OCI-LY1 (cell line): ENCODE results near the gene CC2D1A.

Experiments used
- H2AFZ ChIP-seq: fragments of 200-600 bp; sonication (generic), shearing (Covaris generic); 2 replicates; pipeline ENCODE4 v1.6.0; 2014; ENCODE audit warnings: antibody characterized with exemption, mild to moderate bottlenecking, low read length
- H3F3A ChIP-seq: fragments of 200-600 bp; sonication (generic), shearing (Covaris generic); 2 replicates; pipeline ENCODE4 v1.6.0; 2014; ENCODE audit warnings: mild to moderate bottlenecking, antibody characterized with exemption, low read length, moderate library complexity; ENCODE audit not compliant: insufficient read depth
- H3K27ac ChIP-seq: fragments of 200-600 bp; sonication (generic); 2 replicates; pipeline ENCODE4 v1.5.1; 2014; ENCODE audit warnings: low read length, mixed run types, mild to moderate bottlenecking, low read depth; ENCODE audit not compliant: poor library complexity, severe bottlenecking
- H3K27me3 ChIP-seq: fragments of 200-600 bp; sonication (generic); 2 replicates; pipeline ENCODE4 v1.6.0; 2014; ENCODE audit warnings: antibody characterized with exemption, mild to moderate bottlenecking, low read length, moderate library complexity; ENCODE audit not compliant: insufficient read depth
- H3K36me3 ChIP-seq: fragments of 200-600 bp; sonication (generic); 2 replicates; pipeline ENCODE4 v1.6.1; 2014; ENCODE audit warnings: mild to moderate bottlenecking, antibody characterized with exemption, low read length, moderate library complexity, mixed read lengths; ENCODE audit not compliant: insufficient read depth
- H3K4me1 ChIP-seq: fragments of 200-600 bp; sonication (generic); 2 replicates; pipeline ENCODE4 v1.5.1; 2014; ENCODE audit warnings: mild to moderate bottlenecking, low read length, moderate library complexity; ENCODE audit not compliant: insufficient read depth, severe bottlenecking
- H3K4me2 ChIP-seq: fragments of 200-600 bp; sonication (generic), shearing (Covaris generic); 2 replicates; pipeline ENCODE4 v1.6.1; 2014; ENCODE audit warnings: low read length
- H3K4me3 ChIP-seq: fragments of 200-600 bp; sonication (generic); 2 replicates; pipeline ENCODE4 v1.5.1; 2014; ENCODE audit warnings: low read length, low read depth, mild to moderate bottlenecking, mixed read lengths; ENCODE audit not compliant: poor library complexity, severe bottlenecking
- H3K79me2 ChIP-seq: fragments of 200-600 bp; shearing (Covaris generic); 2 replicates; pipeline ENCODE4 v1.6.1; 2016; ENCODE audit warnings: mixed run types, low read length, mixed read lengths; ENCODE audit not compliant: insufficient read depth
- H3K9ac ChIP-seq: fragments of 200-600 bp; sonication (generic), shearing (Covaris generic); 2 replicates; pipeline ENCODE4 v1.6.1; 2014; ENCODE audit warnings: mild to moderate bottlenecking, low read length, mixed read lengths
- H3K9me2 ChIP-seq: fragments of 200-600 bp; sonication (generic), shearing (Covaris generic); 2 replicates; pipeline ENCODE4 v1.6.1; 2014; ENCODE audit warnings: low read depth, mild to moderate bottlenecking, low read length, mixed read lengths
- H3K9me3 ChIP-seq: fragments of 200-600 bp; shearing (Covaris generic); 2 replicates; pipeline ENCODE4 v1.6.1; 2014; ENCODE audit warnings: low read length, mixed read lengths
- H4K20me1 ChIP-seq: fragments of 200-600 bp; sonication (generic), shearing (Covaris generic); 2 replicates; pipeline ENCODE4 v1.6.0; 2016; ENCODE audit warnings: mild to moderate bottlenecking, low read length; ENCODE audit not compliant: insufficient read depth
- EZH2 ChIP-seq: fragments of 200-600 bp; sonication (generic), shearing (Covaris generic); IDR thresholded peaks from 2 replicates; pipeline ENCODE4 v1.8.0; 2017; ENCODE audit warnings: borderline replicate concordance, mixed run types, mild to moderate bottlenecking, antibody characterized with exemption, low read length, moderate library complexity, mixed read lengths
- TF ChIP-seq, protein P1 (sequence below): fragments of 200-600 bp; sonication (generic), shearing (Covaris generic); IDR thresholded peaks from 2 replicates; pipeline ENCODE4 v1.5.1; 2017; ENCODE audit warnings: mild to moderate bottlenecking, antibody characterized with exemption, low read length, moderate library complexity, mixed read lengths

The CC2D1A gene

DNA sequence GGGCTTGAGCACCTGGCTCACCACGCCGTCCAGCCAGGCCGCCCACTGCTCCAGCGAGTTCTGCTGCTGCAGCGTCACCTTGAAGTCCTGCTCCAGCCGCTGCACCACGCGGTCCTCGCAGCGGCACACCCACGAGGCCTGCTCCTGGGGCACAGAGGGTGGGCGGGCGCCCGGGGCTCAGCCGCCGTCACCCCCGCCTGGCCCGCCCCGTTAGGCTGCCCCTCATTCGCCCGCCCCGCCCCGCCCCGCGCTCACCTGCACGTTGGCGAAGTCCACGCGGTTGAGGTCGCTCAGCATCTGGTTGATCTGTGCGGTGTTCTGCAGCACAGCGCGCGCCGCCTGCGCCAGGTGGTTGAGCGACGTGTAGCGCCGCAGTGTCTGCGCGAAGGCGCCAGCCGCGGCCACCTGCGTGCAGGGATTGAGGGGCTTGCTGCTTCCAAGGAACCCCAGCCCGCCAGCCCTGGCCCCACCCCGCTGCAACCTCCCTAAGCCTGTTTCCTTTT is 57.7 kb downstream of the CC2D1A start:
- no peaks in the 10 kb centered on the region for H3K9me2 ChIP-seq
- no peak overlapping the region for H2AFZ ChIP-seq
- H3K4me1 ChIP-seq: no peaks in the 10 kb centered on the region
- no peak overlapping the region for H3K4me2 ChIP-seq
- TF ChIP-seq EZH2: no peak
- TF ChIP-seq, protein P1, sequence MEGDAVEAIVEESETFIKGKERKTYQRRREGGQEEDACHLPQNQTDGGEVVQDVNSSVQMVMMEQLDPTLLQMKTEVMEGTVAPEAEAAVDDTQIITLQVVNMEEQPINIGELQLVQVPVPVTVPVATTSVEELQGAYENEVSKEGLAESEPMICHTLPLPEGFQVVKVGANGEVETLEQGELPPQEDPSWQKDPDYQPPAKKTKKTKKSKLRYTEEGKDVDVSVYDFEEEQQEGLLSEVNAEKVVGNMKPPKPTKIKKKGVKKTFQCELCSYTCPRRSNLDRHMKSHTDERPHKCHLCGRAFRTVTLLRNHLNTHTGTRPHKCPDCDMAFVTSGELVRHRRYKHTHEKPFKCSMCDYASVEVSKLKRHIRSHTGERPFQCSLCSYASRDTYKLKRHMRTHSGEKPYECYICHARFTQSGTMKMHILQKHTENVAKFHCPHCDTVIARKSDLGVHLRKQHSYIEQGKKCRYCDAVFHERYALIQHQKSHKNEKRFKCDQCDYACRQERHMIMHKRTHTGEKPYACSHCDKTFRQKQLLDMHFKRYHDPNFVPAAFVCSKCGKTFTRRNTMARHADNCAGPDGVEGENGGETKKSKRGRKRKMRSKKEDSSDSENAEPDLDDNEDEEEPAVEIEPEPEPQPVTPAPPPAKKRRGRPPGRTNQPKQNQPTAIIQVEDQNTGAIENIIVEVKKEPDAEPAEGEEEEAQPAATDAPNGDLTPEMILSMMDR: no peak
- H3F3A ChIP-seq: no peaks in the 10 kb centered on the region
- peaks cover 33% of the 10 kb centered on the region for H3K36me3 ChIP-seq
- no peaks in the 10 kb centered on the region for H3K27me3 ChIP-seq
- no peak overlapping the region for H3K27ac ChIP-seq
- H3K79me2 ChIP-seq: no peaks in the 10 kb centered on the region
- no peak overlapping the region for H3K4me3 ChIP-seq
- H4K20me1 ChIP-seq: no peaks in the 10 kb centered on the region
- H3K9me3 ChIP-seq: no peaks in the 10 kb centered on the region
- no peak overlapping the region for H3K9ac ChIP-seq

DNA sequence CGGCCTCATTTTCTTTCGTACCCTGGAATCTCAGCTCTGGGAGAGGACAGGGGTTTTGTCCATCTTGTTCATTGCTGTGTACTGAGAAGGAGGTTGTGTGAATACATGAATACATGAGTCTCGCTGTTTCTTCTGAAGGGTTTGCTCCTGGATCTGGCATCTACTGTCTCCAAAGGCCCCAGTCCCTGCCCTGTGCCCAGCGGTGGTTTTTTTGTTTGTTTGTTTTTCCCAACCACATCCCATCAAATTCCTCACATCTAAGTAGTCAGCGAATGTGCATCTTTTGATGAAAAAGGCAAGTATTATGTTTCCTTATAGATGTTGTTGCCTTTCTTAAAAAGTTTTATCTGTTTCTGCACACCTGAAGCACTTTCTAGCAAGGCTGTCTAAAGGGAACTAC is 58.8 kb downstream of the CC2D1A start:
- TF ChIP-seq, protein P1: no peak
- TF ChIP-seq EZH2: no peak
- Histone ChIP-seq H2AFZ (no peak overlapping the region), H3K9ac (no peak overlapping the region), H3K36me3 (peaks cover 21% of the 10 kb centered on the region), H3K4me3 (no peak overlapping the region), H3K9me2 (no peaks in the 10 kb centered on the region), H3F3A (no peaks in the 10 kb centered on the region), H3K27me3 (no peaks in the 10 kb centered on the region), H3K4me1 (no peaks in the 10 kb centered on the region), H3K79me2 (no peaks in the 10 kb centered on the region), H4K20me1 (no peaks in the 10 kb centered on the region), H3K9me3 (no peaks in the 10 kb centered on the region), H3K4me2 (no peak overlapping the region), H3K27ac (no peak overlapping the region)

DNA sequence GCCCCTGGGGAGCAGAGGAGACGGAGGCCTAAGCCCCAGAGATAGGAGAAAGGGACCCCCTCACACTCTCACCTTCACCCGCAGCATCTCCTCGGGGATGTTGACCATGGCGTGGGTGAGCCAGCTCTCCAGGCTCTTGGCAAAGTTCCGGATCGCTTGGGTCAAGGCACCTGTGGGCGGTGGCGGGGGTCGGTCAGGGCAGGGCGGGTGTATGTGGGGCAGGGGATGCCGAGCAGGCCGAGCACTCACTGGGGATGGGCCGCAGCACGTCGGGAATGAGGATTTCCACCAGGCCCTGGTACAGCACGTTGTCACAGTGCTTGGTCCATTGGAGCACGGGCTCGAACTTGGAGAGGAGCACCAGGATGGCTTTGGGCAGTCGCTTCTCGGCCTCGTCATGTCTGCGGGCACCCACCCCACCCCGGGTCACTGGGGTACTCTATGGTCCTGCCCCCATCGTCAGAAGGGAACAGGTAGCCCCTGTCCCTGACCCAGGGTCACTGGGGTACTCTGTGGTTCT is 59.4 kb downstream of the CC2D1A start:
- H3K4me3 ChIP-seq: no peak overlapping the region
- H4K20me1 ChIP-seq: no peaks in the 10 kb centered on the region
- no peaks in the 10 kb centered on the region for H3F3A ChIP-seq
- H3K79me2 ChIP-seq: no peaks in the 10 kb centered on the region
- H3K9ac ChIP-seq: no peak overlapping the region
- no peaks in the 10 kb centered on the region for H3K9me3 ChIP-seq
- H3K4me1 ChIP-seq: no peaks in the 10 kb centered on the region
- no peak overlapping the region for H2AFZ ChIP-seq
- H3K27ac ChIP-seq: no peak overlapping the region
- no peaks in the 10 kb centered on the region for H3K9me2 ChIP-seq
- TF ChIP-seq, protein P1: no peak
- no peak for TF ChIP-seq EZH2
- no peak overlapping the region for H3K4me2 ChIP-seq
- H3K36me3 ChIP-seq: peaks cover 15% of the 10 kb centered on the region
- no peaks in the 10 kb centered on the region for H3K27me3 ChIP-seq
